Upper lobe of right lung (tissue), 1 donor: ENCODE measurements around the gene CELF4. TPM values are rescaled to one million over a fixed set of nuclear protein-coding genes. Genes with fewer than 3 reads are reported as not detected.

Experiments used
- ATAC-seq: fragments of 200-7000 bp; cut with Tn5 transposase; one replicate; pipeline ENCODE4 v1.9.1; 2020; ENCODE audit warnings: mild to moderate bottlenecking, moderate library complexity
- DNase-seq: peaks from one replicate; pipeline ENCODE4 v3.0.0-alpha.2; 2020
- H3K27ac ChIP-seq: fragments of 200-600 bp; one replicate; pipeline ENCODE4 v1.8.0; 2022
- H3K27me3 ChIP-seq: fragments of 200-600 bp; one replicate; pipeline ENCODE4 v1.8.0; 2022; ENCODE audit warnings: mild to moderate bottlenecking
- H3K36me3 ChIP-seq: fragments of 200-600 bp; one replicate; pipeline ENCODE4 v1.8.0; 2022
- H3K4me1 ChIP-seq: fragments of 200-600 bp; one replicate; pipeline ENCODE4 v1.8.0; 2022
- H3K4me3 ChIP-seq: fragments of 200-600 bp; one replicate; pipeline ENCODE4 v1.8.0; 2022; ENCODE audit warnings: mild to moderate bottlenecking
- H3K9me3 ChIP-seq: fragments of 200-600 bp; one replicate; pipeline ENCODE4 v1.8.0; 2022
- intact Hi-C: fragments of 100-400 bp; cut with DNase I; formaldehyde crosslinking; loops from one replicate; pipeline ENCODE4 v1.11.0; 2022
- total RNA-seq: library from RNA; stranded (reverse); fragmentation: NEBNext Ultra II Directional; extraction: Animal tissue kit (Norgen Biotek cat#: 25700); gene quantifications from one replicate; pipeline ENCODE4 v1.2.1, GENCODE V29; 2021
- TF ChIP-seq, protein P1 (sequence below): fragments of 200-600 bp; IDR thresholded peaks from one replicate; pipeline ENCODE4 v1.8.0; 2022; ENCODE audit warnings: antibody characterized with exemption
- donor health status: DM: no; HTN: yes; CAD: no; lungs with severe emphysema.

The CELF4 gene
- total RNA-seq, 1 donor from 2014 or later: 1.2 TPM

DNA sequence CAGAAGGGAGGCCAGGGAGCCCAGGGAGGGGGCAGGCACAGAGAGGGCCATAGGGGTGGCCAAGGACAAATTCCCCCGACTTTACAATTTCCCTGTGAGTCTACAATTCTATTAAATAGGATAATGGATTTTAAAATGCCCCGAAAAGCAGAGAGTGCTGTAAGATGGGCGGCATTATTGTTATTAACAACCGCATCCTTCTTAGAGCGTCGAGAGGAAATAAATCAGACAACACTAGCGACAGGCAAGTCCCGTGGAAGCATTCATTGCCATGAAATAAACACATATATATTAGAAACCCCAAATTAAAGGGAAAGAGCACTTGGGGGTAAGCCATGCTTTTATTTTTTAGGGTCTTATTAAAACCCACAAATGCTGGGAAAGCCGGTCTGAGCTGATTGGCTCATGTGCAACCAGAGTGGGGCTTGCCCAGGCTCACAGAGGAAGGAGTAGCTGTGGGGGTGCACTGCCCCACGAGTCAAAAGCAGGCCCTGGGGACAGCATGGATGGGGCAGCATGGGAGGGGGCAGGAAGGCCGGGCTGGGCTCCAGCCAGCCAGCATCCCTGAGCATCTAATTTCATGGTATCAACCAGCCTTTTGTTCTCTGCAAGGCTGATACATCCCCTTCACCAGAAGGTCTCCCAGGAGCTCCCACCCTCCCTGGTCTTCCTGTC is 187.1 kb downstream of the CELF4 start:
- TF ChIP-seq, protein P1, sequence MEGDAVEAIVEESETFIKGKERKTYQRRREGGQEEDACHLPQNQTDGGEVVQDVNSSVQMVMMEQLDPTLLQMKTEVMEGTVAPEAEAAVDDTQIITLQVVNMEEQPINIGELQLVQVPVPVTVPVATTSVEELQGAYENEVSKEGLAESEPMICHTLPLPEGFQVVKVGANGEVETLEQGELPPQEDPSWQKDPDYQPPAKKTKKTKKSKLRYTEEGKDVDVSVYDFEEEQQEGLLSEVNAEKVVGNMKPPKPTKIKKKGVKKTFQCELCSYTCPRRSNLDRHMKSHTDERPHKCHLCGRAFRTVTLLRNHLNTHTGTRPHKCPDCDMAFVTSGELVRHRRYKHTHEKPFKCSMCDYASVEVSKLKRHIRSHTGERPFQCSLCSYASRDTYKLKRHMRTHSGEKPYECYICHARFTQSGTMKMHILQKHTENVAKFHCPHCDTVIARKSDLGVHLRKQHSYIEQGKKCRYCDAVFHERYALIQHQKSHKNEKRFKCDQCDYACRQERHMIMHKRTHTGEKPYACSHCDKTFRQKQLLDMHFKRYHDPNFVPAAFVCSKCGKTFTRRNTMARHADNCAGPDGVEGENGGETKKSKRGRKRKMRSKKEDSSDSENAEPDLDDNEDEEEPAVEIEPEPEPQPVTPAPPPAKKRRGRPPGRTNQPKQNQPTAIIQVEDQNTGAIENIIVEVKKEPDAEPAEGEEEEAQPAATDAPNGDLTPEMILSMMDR: no peak
- Histone ChIP-seq H3K36me3 (no peaks in the 10 kb centered on the region), H3K4me1 (no peaks in the 10 kb centered on the region), H3K27ac (no peak overlapping the region), H3K9me3 (no peaks in the 10 kb centered on the region), H3K27me3 (peaks cover 7% of the 10 kb centered on the region), H3K4me3 (no peak overlapping the region)
- intact Hi-C loops: no loop called here
- no peak for ATAC-seq
- no peak for DNase-seq

DNA sequence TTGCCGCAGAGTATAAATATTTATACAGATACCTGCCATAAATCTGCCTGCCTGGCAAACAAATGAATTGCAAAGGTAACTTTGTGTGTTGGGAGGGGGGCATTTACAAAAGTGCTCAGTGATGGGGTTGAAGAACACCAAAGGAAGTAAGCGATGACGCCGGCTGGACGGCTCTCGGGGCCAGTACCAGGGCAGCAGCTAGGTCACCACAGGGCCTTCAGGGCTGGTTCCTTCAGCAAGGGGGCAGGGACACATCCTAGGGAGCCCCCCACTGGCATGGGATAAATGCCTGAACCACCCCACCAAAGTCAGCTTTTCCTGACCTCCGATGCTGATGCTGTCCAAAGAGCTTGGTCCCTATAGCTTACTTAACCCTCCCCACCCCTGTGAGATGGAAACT is 190.4 kb downstream of the CELF4 start:
- no peak overlapping the region for H3K4me3 ChIP-seq
- no peaks in the 10 kb centered on the region for H3K36me3 ChIP-seq
- no peaks in the 10 kb centered on the region for H3K9me3 ChIP-seq
- H3K27me3 ChIP-seq: peaks cover 7% of the 10 kb centered on the region
- H3K27ac ChIP-seq: no peak overlapping the region
- DNase-seq (no peak), ATAC-seq (no peak)
- H3K4me1 ChIP-seq: no peaks in the 10 kb centered on the region
- intact Hi-C loops: no loop called here
- TF ChIP-seq, protein P1: no peak

DNA sequence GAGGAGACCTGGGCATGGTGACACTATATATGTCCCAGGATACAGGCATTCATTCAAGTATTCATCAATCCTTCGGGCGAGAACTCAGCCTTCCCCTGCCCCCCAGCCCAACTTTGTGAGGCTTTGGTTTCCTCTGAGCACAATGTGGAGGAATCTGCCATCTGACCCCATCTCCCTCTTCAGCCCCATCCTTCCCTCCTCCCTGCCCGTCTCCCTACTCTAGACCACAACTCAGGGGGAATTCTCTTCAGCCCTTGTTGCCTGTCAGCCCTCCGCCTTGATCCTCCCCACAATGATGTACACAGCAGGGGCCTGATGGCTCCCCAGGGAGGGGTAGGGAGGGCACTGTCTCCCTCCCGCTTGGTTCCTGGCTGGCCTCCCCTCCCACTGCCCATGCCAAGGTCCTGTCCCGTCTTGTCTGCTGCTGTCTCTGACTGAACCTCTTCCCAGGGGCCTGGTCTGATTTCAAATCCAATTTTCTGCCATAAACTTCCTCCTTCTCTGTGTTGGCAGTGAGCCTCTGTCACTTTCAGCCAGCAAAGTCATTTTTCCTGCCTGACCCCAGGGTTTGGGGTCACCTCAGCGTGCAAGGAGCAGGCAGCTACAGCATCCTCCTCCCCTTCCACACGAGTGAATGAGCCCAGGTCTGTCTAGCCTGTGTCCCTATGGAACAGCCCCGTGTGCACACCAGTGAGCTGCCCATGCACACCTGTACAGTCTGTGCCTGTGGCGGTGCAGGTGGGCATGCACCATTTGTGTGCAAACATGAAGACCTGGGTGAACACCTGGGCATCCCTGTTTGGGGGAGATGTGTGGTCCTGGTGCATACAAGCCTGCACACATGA is 197.3 kb downstream of the CELF4 start:
- intact Hi-C loops: no loop called here
- TF ChIP-seq, protein P1: no peak
- Histone ChIP-seq H3K27ac (no peak overlapping the region), H3K9me3 (no peaks in the 10 kb centered on the region), H3K36me3 (no peaks in the 10 kb centered on the region), H3K4me1 (peaks cover 4% of the 10 kb centered on the region), H3K4me3 (no peak overlapping the region), H3K27me3 (no peaks in the 10 kb centered on the region)
- ATAC-seq: no peak
- no peak for DNase-seq

DNA sequence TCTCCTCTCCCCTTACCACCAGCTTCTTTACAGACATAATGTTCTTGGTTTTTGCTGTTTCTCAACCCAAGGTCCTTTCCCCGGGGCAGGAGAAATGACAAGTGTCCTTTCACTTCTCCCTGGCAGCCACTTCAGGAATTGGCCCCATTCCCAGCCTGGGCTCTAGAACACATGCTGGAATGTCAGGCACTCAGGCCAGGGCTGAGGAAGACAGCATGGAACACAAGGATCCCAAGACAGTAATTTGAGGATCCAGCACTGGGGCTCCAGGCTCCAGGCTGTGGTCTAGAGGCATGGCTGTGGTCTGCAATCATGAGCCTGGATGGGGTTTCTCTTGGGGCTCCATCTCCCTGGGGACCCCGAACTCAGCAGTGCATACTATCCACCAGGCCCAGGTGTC is 201.4 kb downstream of the CELF4 start:
- no peaks in the 10 kb centered on the region for H3K27me3 ChIP-seq
- intact Hi-C loops: no loop called here
- no peaks in the 10 kb centered on the region for H3K36me3 ChIP-seq
- H3K4me1 ChIP-seq: peaks cover 4% of the 10 kb centered on the region
- TF ChIP-seq, protein P1: no peak
- peak; percentile 75 for ATAC-seq
- DNase-seq: peak; percentile 90
- H3K27ac ChIP-seq: no peak overlapping the region
- no peak overlapping the region for H3K4me3 ChIP-seq
- no peaks in the 10 kb centered on the region for H3K9me3 ChIP-seq

DNA sequence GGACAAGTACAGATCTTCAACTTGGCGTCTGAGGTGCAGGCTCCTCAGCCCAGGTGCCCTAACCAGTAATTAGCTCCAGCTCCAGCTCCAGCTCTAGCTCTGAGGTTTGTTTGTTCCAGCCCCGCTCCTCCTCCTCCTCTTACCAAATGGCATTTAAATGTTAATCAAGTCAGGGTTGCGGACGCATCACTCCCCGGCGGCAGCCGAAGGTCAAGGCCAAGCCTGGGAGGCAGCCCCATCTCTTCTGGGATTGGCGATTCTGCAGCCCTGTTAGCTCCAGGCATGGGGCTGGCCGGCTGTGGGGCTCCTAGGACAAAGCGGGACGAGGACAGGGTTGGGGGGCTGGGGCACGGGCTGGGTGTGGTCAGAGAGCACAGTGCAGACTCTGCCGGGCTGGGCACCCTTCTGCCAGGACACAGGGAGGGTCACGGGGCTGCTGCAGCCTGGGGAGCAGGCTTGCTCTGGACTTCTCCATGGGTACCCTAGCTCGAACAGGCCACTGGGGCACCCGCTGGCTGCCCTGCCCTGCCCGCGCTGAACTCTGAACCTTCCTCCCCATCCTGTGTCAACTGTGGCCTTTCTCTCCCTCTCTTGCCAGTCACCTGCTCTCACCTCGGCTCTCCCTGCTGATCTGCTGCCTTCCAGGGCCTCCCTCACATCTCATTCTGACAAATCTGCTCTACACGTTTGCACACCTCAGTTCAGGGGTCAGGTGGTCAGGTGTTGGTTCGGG is 203.3 kb downstream of the CELF4 start:
- H3K36me3 ChIP-seq: no peaks in the 10 kb centered on the region
- no peaks in the 10 kb centered on the region for H3K9me3 ChIP-seq
- intact Hi-C loops: no loop called here
- no peak overlapping the region for H3K4me3 ChIP-seq
- peaks cover 4% of the 10 kb centered on the region for H3K4me1 ChIP-seq
- DNase-seq: no peak
- H3K27me3 ChIP-seq: no peaks in the 10 kb centered on the region
- TF ChIP-seq, protein P1: no peak
- no peak overlapping the region for H3K27ac ChIP-seq
- ATAC-seq: no peak
